HG03108 (cell line): ENCODE results near the gene ANKRD20A1.
"Not testable (repeated sequence)": the region's sequence is repeated elsewhere in the genome, so short reads cannot be mapped to it uniquely, and the experiment has no call there.

Experiments used
- ATAC-seq: cut with Tn5 transposase; IDR thresholded peaks from one replicate; pipeline ENCODE4 v1.9.1; 2021; ENCODE audit warnings: moderate library complexity; ENCODE audit not compliant: unreplicated experiment

ANKRD20A1 gene

DNA sequence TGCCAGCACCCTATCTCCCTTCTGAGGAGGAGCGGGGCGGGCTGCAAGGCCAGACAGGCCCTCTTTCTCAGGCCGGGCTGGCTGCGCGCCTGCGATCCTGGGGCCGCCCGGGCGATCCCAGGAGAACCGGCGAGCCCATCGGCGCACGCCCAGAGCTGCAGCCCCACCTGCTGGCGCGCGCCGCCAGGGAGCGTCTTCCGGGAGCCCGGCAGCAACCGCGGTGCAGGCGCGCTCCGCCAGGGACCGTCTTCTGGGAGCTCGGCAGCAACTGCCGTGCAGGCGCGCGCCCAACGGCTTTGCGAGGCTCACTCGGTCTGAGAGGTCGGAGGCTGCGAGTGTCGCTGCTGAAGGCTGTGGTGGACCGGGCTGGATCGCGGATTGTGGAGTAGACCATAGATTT, at the start of gene ANKRD20A1:
Gene ANKRD20A1, plus strand, starts transcription at position 61 of the 400 bp plus-strand sequence. CDS start 496 bp downstream, outside the sequence.
- ATAC-seq: not testable (repeated sequence)

DNA sequence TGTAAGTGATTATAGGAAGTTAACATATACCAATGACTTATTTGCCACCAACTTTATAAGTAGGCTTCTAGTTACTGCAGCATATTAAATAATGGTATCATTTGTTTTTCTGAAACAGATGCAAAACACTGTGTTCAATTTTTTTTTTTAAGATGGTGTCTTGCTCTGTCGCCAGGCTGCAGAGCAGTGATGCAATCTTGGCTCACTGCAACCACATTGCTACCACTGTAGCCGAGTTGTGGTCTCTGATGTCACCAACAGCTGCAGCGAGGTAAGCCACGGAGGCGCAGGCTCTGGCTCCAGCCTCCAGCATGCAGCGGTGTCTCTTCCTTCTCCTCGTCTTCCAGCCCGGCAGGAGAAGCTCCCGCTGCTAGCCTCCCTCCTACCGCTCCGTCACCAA, 26.6 kb upstream of the ANKRD20A1 start:
- not testable (repeated sequence) for ATAC-seq
